Transverse colon (tissue), 4 donors: Measurements from ENCODE around the gene MSI2. TPM values are rescaled to one million over a fixed set of nuclear protein-coding genes. Genes with fewer than 3 reads are reported as not detected.

Experiments used
- DNase-seq: peaks from one replicate; pipeline ENCODE4 v3.0.0-alpha.2; 2019
- H3K27ac ChIP-seq, 4 donors: fragments of 200-600 bp; sonication (generic); 2 replicates each; pipeline ENCODE4 v1.5.1; 2016 to 2018; ENCODE audit warnings: inconsistent platforms in 4 of 4
- H3K27me3 ChIP-seq: fragments of 200-600 bp; sonication (generic); 2 replicates; pipeline ENCODE4 v1.5.1; 2017; ENCODE audit warnings: inconsistent platforms
- H3K36me3 ChIP-seq, 4 donors: fragments of 200-600 bp; sonication (generic); 2 replicates each; pipeline ENCODE4 v1.5.1; 2017 to 2019; ENCODE audit warnings: inconsistent platforms in 4 of 4
- H3K4me1 ChIP-seq, 4 donors: fragments of 200-600 bp; sonication (generic); 2 replicates each; pipeline ENCODE4 v1.5.1; 2017 to 2020; ENCODE audit warnings: inconsistent platforms in 4 of 4
- H3K4me3 ChIP-seq, 4 donors: fragments of 200-600 bp; sonication (generic); 1 replicate in 1 of 4; 2 replicates in 3 of 4; pipeline versions ENCODE4 v1.5.1 to v1.6.1; 2017 to 2019; ENCODE audit warnings: inconsistent platforms in 4 of 4
- H3K9me3 ChIP-seq, 2 donors: fragments of 200-600 bp; sonication (generic); 2 replicates each; pipeline ENCODE4 v1.5.1; 2017 to 2019; ENCODE audit warnings: inconsistent platforms in 2 of 2
- CTCF ChIP-seq, 5 experiments: fragments of 200-600 bp in 3 of 5; fragments of 450-650 bp in 2 of 5; sonication (generic) in 3 of 5; IDR thresholded peaks; 1 replicate in 2 of 5; 2 replicates in 3 of 5; pipeline ENCODE4 v1.5.1; 2016 to 2017; ENCODE audit warnings: antibody characterized with exemption in 5 of 5, inconsistent platforms in 3 of 5, mild to moderate bottlenecking in 2 of 5, moderate library complexity in 1 of 5
- EP300 ChIP-seq: sonication (generic); formaldehyde crosslinking; IDR thresholded peaks from one replicate; pipeline ENCODE4 v1.6.1; 2017; ENCODE audit warnings: antibody characterized with exemption, low read depth
- POLR2A ChIP-seq: fragments of 450-650 bp; IDR thresholded peaks from one replicate; pipeline ENCODE4 v1.6.1; 2016; ENCODE audit warnings: antibody characterized with exemption, mild to moderate bottlenecking, moderate library complexity
- POLR2AphosphoS5 ChIP-seq, 3 donors: sonication (generic); formaldehyde crosslinking; IDR thresholded peaks; one replicate each; pipeline ENCODE4 v1.6.1; 2016; ENCODE audit warnings: antibody characterized with exemption in 3 of 3
- WGBS, 2 donors: methylation state at CpG; one replicate each; pipeline ENCODE4 v1.1.5; 2018; ENCODE audit warnings: low coverage in 1 of 2; 5-methylcytosine and 5-hydroxymethylcytosine counted together
- in situ Hi-C, 4 donors: fragments of 200-750 bp; cut with MboI; loops; one replicate each; pipeline versions ENCODE4 v1.15.0 to v1.15.1; 2017; ENCODE audit warnings: low sequenced_read_pairs in 3 of 4, low pct_ligation_motif_present in 1 of 4, low pct_unique_long_range_greater_than_20kb in 1 of 4
- intact Hi-C: fragments of 100-400 bp; cut with DNase I; formaldehyde crosslinking; loops from one replicate; pipeline ENCODE4 v1.15.1; 2023; ENCODE audit warnings: low total_unique reads
- total RNA-seq, 4 donors: library from RNA; depleted of rRNA; stranded (reverse); fragments of >200 nt; gene quantifications; one replicate each; pipeline ENCODE4 v1.1.0, GENCODE V29; 2016

Gene MSI2
- total RNA-seq, 4 donors from 2014 or later, result 20.6 to 36.0 (median 29.3) TPM

- intact Hi-C loops, result no loop called here
Measured at GRCh38 chr17:57420734-57421717, 164.7 kb downstream of the MSI2 start.

GRCh38 chr17:57422574-57423164 lies 166.3 kb downstream of the MSI2 start:
- H3K27ac ChIP-seq, result peak overlapping the region in 1 of 4 donors; percentile 79
- no peak for TF ChIP-seq CTCF (IDR thresholded peaks at IDR 0.05)
- TF ChIP-seq POLR2A, result no peak
- TF ChIP-seq EP300, result no peak
- no peak for TF ChIP-seq POLR2AphosphoS5 (IDR thresholded peaks at IDR 0.05)
- no peak overlapping the region for H3K4me3 ChIP-seq
- H3K9me3 ChIP-seq, result no peaks in the 10 kb centered on the region
- intact Hi-C loops, result no loop called here
- H3K4me1 ChIP-seq, result peaks cover 6 to 50% (median 26%) of the 10 kb centered on the region in 4 donors
- no peak for DNase-seq
- H3K27me3 ChIP-seq, result no peaks in the 10 kb centered on the region
- WGBS, 2 donors, result 91% methylated on average over 8 to 9 of the region's 9 CpGs
- no peaks in the 10 kb centered on the region for H3K36me3 ChIP-seq
- in situ Hi-C loops, result loop anchor here in 1 of 4 donors (25.0 kb wide), 1 partner anchor 160 kb away; the partner anchor contains the start of gene MSI2

More at GRCh38 chr17:57420734-57421717, 164.7 kb downstream of the MSI2 start:
- H3K9me3 ChIP-seq, result no peaks in the 10 kb centered on the region
- H3K4me3 ChIP-seq, result no peak overlapping the region
- H3K36me3 ChIP-seq, result no peaks in the 10 kb centered on the region
- in situ Hi-C loops, result loop anchor here in 1 of 4 donors (25.0 kb wide), 1 partner anchor 159 kb away; the partner anchor contains the start of gene MSI2
- peak; percentile 59 for DNase-seq
- H3K27me3 ChIP-seq, result no peaks in the 10 kb centered on the region
- peak overlapping the region; percentile 35 to 79 (median 79) for H3K27ac ChIP-seq
- TF ChIP-seq CTCF (IDR thresholded peaks at IDR 0.05), result no peak
- peak; percentile 31 to 59 (median 50) for TF ChIP-seq POLR2AphosphoS5 (IDR thresholded peaks at IDR 0.05)
- H3K4me1 ChIP-seq, result peaks cover 6 to 49% (median 25%) of the 10 kb centered on the region in 4 donors
- 66 to 68% methylated on average over 8 to 20 of the region's 20 CpGs for WGBS, 2 donors

- Histone ChIP-seq H3K4me3 (no peak overlapping the region), H3K4me1 (peaks cover 6 to 50% (median 26%) of the 10 kb centered on the region in 4 donors), H3K27ac (no peak overlapping the region), H3K9me3 (no peaks in the 10 kb centered on the region), H3K36me3 (no peaks in the 10 kb centered on the region), H3K27me3 (no peaks in the 10 kb centered on the region)
- TF ChIP-seq EP300 (no peak), POLR2AphosphoS5 (IDR thresholded peaks at IDR 0.05) (no peak), POLR2A (no peak), CTCF (IDR thresholded peaks at IDR 0.05) (no peak)
- no peak for DNase-seq
- WGBS, 2 donors, result 60 to 76% methylated on average over 4 to 6 of the region's 6 CpGs
- intact Hi-C loops (no loop called here), in situ Hi-C loops (loop anchor here in 1 of 4 donors (25.0 kb wide), 1 partner anchor 161 kb away; the partner anchor contains the start of gene MSI2)
Measured at GRCh38 chr17:57423541-57423940, 167.2 kb downstream of the MSI2 start.

- WGBS, 2 donors, result 80 to 98% methylated on average over 1 to 2 of the region's 2 CpGs
- no peaks in the 10 kb centered on the region for H3K9me3 ChIP-seq
- in situ Hi-C loops (loop anchor here in 1 of 4 donors (25.0 kb wide), 1 partner anchor 162 kb away; the partner anchor contains the start of gene MSI2), intact Hi-C loops (no loop called here)
- peaks cover 6 to 50% (median 26%) of the 10 kb centered on the region in 4 donors for H3K4me1 ChIP-seq
- peak overlapping the region; percentile 71 to 81 (median 78) for H3K27ac ChIP-seq
- no peaks in the 10 kb centered on the region for H3K27me3 ChIP-seq
- no peaks in the 10 kb centered on the region for H3K36me3 ChIP-seq
- TF ChIP-seq POLR2AphosphoS5 (IDR thresholded peaks at IDR 0.05), result no peak
- DNase-seq, result no peak
- no peak overlapping the region for H3K4me3 ChIP-seq
Measured at GRCh38 chr17:57424273-57424672, 167.9 kb downstream of the MSI2 start.
